GM12878 (cell line): Measurements from ENCODE around the gene CYP27A1. TPM values are rescaled to one million over a fixed set of nuclear protein-coding genes. Genes with fewer than 3 reads are reported as not detected.

Experiments used
- ATAC-seq: fragments of 200-7000 bp; cut with Tn5 transposase; 3 replicates; pipeline ENCODE4 v1.9.1; 2020; ENCODE audit warnings: mild to moderate bottlenecking, moderate library complexity
- BruUV-seq: library from RNA; stranded (reverse); fragments of 400-500 nt; replicated peaks from 2 replicates; lab custom pipeline; 2021; lab: Mats Ljungman, UMichigan
- CTCF ChIA-PET: fragments of 300-600 bp; sonication (Branson Sonifier 250); formaldehyde crosslinking; extraction: SDS; loops from one replicate; lab custom pipeline; 2021; ENCODE audit warnings: inconsistent platforms; lab: Yijun Ruan, JAX
- POLR2A ChIA-PET: fragments of 350-600 bp; formaldehyde crosslinking; extraction: SDS; loops from one replicate; lab custom pipeline; 2021; ENCODE audit warnings: inconsistent platforms; lab: Charles Lee
- RAD21 ChIA-PET: fragments of 300-600 bp; sonication (Branson Sonifier 250); formaldehyde crosslinking; loops from one replicate; lab custom pipeline; 2023; ENCODE audit warnings: antibody characterized with exemption; ENCODE audit not compliant: unreplicated experiment; lab: Charles Lee
- SMC1A ChIA-PET: fragments of 300-600 bp; sonication (Branson Sonifier 250); formaldehyde crosslinking; loops from one replicate; lab custom pipeline; 2023; ENCODE audit not compliant: unreplicated experiment, uncharacterized antibody; lab: Charles Lee
- DNase-seq: peaks from one replicate; pipeline ENCODE4 v3.0.0-alpha.2; 2011; ENCODE audit warnings: low read depth, low spot score
- FAIRE-seq: peaks from 3 replicates; lab custom pipeline; 2011; peaks lifted over from hg19 to GRCh38; lab: Jason Lieb, UNC
- H2AFZ ChIP-seq: 2 replicates; pipeline ENCODE4 v1.6.0; 2011; ENCODE audit warnings: low read depth, low read length, control low read depth; ENCODE audit not compliant: control insufficient read depth
- H3K27ac ChIP-seq: 2 replicates; pipeline ENCODE4 v1.5.1; 2011; ENCODE audit warnings: control low read depth; ENCODE audit not compliant: control insufficient read depth, insufficient read depth
- H3K27me3 ChIP-seq, 2 experiments: replicated peaks in 1 of 2; 2 replicates each; pipeline versions ENCODE4 v1.6.0 to v1.6.1; 2011; ENCODE audit warnings: low read length in 1 of 2; ENCODE audit not compliant: control insufficient read depth in 2 of 2, insufficient read depth in 2 of 2
- H3K36me3 ChIP-seq, 2 experiments: 2 replicates each; pipeline ENCODE4 v1.5.1; 2011; ENCODE audit warnings: low read length in 1 of 2; ENCODE audit not compliant: control insufficient read depth in 2 of 2, insufficient read depth in 2 of 2
- H3K4me1 ChIP-seq: 2 replicates; pipeline ENCODE4 v1.6.1; 2011; ENCODE audit warnings: mild to moderate bottlenecking, low read length, moderate library complexity, mixed read lengths; ENCODE audit not compliant: control insufficient read depth, insufficient read depth
- H3K4me2 ChIP-seq: 2 replicates; pipeline ENCODE4 v1.6.0; 2011; ENCODE audit warnings: control low read depth; ENCODE audit not compliant: control insufficient read depth, insufficient read depth
- H3K4me3 ChIP-seq: fragments of 200-600 bp; sonication (generic); 2 replicates; pipeline ENCODE4 v1.5.1; 2016
- H3K79me2 ChIP-seq: 2 replicates; pipeline ENCODE4 v1.6.0; 2011; ENCODE audit warnings: low read length; ENCODE audit not compliant: control insufficient read depth, insufficient read depth
- H3K9ac ChIP-seq: 2 replicates; pipeline ENCODE4 v1.8.0; 2011; ENCODE audit warnings: low read length, control low read depth, mixed read lengths; ENCODE audit not compliant: control insufficient read depth, insufficient read depth
- H3K9me3 ChIP-seq: replicated peaks from 3 replicates; pipeline ENCODE4 v1.5.1; 2011; ENCODE audit warnings: mild to moderate bottlenecking, low read length; ENCODE audit not compliant: control insufficient read depth, insufficient read depth
- H4K20me1 ChIP-seq: 2 replicates; pipeline ENCODE4 v1.6.0; 2011; ENCODE audit not compliant: control insufficient read depth, insufficient read depth
- CBX5 ChIP-seq: sonication (generic); IDR thresholded peaks from 2 replicates; pipeline ENCODE4 v1.6.1; 2016; ENCODE audit warnings: low read depth, moderate library complexity, mild to moderate bottlenecking, inconsistent platforms
- ELK1 ChIP-seq: IDR thresholded peaks from 2 replicates; pipeline ENCODE4 v1.6.1; 2012; ENCODE audit warnings: low read depth, low read length, improper control_type of control experiment
- FOS ChIP-seq: IDR thresholded peaks from 3 replicates; pipeline ENCODE4 v1.6.1; 2011; ENCODE audit warnings: borderline replicate concordance; ENCODE audit not compliant: insufficient read length; ENCODE audit errors: extremely low read depth
- GABPA ChIP-seq: IDR thresholded peaks from 2 replicates; pipeline ENCODE4 v1.6.1; 2014; ENCODE audit warnings: antibody characterized with exemption, low read depth, mild to moderate bottlenecking, inconsistent platforms
- GATAD2B ChIP-seq: fragments of 450-650 bp; conservative IDR thresholded peaks from 2 replicates; pipeline ENCODE4 v1.6.1; 2017; ENCODE audit warnings: low read depth, mild to moderate bottlenecking, moderate library complexity
- HSF1 ChIP-seq: fragments of 150-350 bp; IDR thresholded peaks from 2 replicates; pipeline ENCODE4 v1.6.1; 2014; ENCODE audit warnings: mild to moderate bottlenecking, low read depth, low read length
- IKZF1 ChIP-seq: fragments of 450-650 bp; conservative IDR thresholded peaks from 2 replicates; pipeline ENCODE4 v1.6.1; 2017; ENCODE audit warnings: antibody characterized with exemption, mild to moderate bottlenecking
- NR2C1 ChIP-seq: fragments of 450-650 bp; IDR thresholded peaks from 2 replicates; pipeline ENCODE4 v1.6.1; 2017; ENCODE audit warnings: antibody characterized with exemption, mild to moderate bottlenecking, moderate library complexity
- PAX5 ChIP-seq: IDR thresholded peaks from 2 replicates; pipeline ENCODE4 v1.6.1; 2011; ENCODE audit warnings: low read depth, low read length, borderline replicate concordance
- PKNOX1 ChIP-seq: fragments of 450-650 bp; IDR thresholded peaks from 2 replicates; pipeline ENCODE4 v1.6.1; 2016; ENCODE audit warnings: mild to moderate bottlenecking
- RUNX3 ChIP-seq: IDR thresholded peaks from 2 replicates; pipeline ENCODE4 v1.6.1; 2012; ENCODE audit warnings: low read length, inconsistent platforms
- SIX5 ChIP-seq: IDR thresholded peaks from 2 replicates; pipeline ENCODE4 v1.6.1; 2011; ENCODE audit warnings: mild to moderate bottlenecking, low read depth, low read length, moderate library complexity; ENCODE audit not compliant: severe bottlenecking
- ZNF622 ChIP-seq: fragments of 450-650 bp; IDR thresholded peaks from 2 replicates; pipeline ENCODE4 v1.6.1; 2017; ENCODE audit warnings: mild to moderate bottlenecking, inconsistent platforms
- WGBS: methylation state at CpG from one replicate; pipeline ENCODE4 v1.1.6; 2016; ENCODE audit warnings: low lambda C conversion rate; ENCODE audit not compliant: insufficient replicate concordance, insufficient coverage; ENCODE audit errors: missing lambda C conversion rate; 5-methylcytosine and 5-hydroxymethylcytosine counted together
- in situ Hi-C: fragments of 300-500 bp; cut with MboI; formaldehyde crosslinking; loops from 9 replicates; pipeline ENCODE4 v1.14.3; 2018; ENCODE audit warnings: mixed read lengths
- intact Hi-C: fragments of 100-400 bp; cut with micrococcal nuclease; formaldehyde crosslinking; loops from one replicate; pipeline ENCODE4 v1.14.2; 2022; ENCODE audit not compliant: unreplicated experiment
- polyA plus RNA-seq, 11 experiments: library from polyadenylated mRNA; depleted of rRNA in 4 of 11; unstranded in 6 of 11; stranded (reverse) in 5 of 11; fragments of >200 nt; fragmentation: Nextera tagmentation in 4 of 11; fragmentation: Illumina TruSeq in 1 of 11; extraction: Ambion mirVana in 4 of 11; extraction: Trizol in 1 of 11; gene quantifications; 1 replicate in 1 of 11; 2 replicates in 10 of 11; pipeline versions ENCODE4 v1.2.1 to v1.2.3, GENCODE V29; 2011 to 2016; ENCODE audit warnings: inconsistent platforms in 2 of 11, missing spikeins in 2 of 11, low read depth in 1 of 11
- total RNA-seq, 4 experiments: library from RNA; depleted of rRNA in 3 of 4; stranded (reverse); fragments of >200 nt in 3 of 4; fragmentation: Illumina TruSeq in 1 of 4; extraction: Trizol in 1 of 4; gene quantifications; 2 replicates each; pipeline versions ENCODE4 v1.2.1 to v1.2.3, GENCODE V29; 2013 to 2021
- TF ChIP-seq, protein P1 (sequence below): IDR thresholded peaks from 2 replicates; pipeline ENCODE4 v1.6.1; 2011; ENCODE audit warnings: borderline replicate concordance, low read depth, mild to moderate bottlenecking, moderate library complexity, mixed read lengths, low read length; ENCODE audit not compliant: insufficient read depth; ENCODE audit errors: extremely low read length
- TF ChIP-seq, protein P2 (sequence below): fragments of 450-650 bp; IDR thresholded peaks from 2 replicates; pipeline ENCODE4 v1.6.1; 2014; ENCODE audit warnings: mild to moderate bottlenecking

The CYP27A1 gene
- total and polyA plus RNA-seq, 10 of the 15 experiments (the other 5 are each of a cell fraction or from before 2014, with no cell fraction given) = 0.11 to 0.72 (median 0.18) TPM; not detected in 2

- intact Hi-C loops = no loop called here
- no peak for DNase-seq
- SMC1A ChIA-PET = interaction anchor here (1.2 kb wide), 1 partner anchor 15 kb away, joined by 5 read pairs; no protein-coding TSS in a partner anchor
- no TSS peak for BruUV-seq
- TF ChIP-seq, protein P1, sequence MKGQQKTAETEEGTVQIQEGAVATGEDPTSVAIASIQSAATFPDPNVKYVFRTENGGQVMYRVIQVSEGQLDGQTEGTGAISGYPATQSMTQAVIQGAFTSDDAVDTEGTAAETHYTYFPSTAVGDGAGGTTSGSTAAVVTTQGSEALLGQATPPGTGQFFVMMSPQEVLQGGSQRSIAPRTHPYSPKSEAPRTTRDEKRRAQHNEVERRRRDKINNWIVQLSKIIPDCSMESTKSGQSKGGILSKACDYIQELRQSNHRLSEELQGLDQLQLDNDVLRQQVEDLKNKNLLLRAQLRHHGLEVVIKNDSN = no peak
- TF ChIP-seq ZNF622 = no peak
- TF ChIP-seq GATAD2B = no peak
- no peak for TF ChIP-seq PKNOX1
- TF ChIP-seq RUNX3 = no peak
- no peak for TF ChIP-seq ELK1
- TF ChIP-seq GABPA = no peak
- TF ChIP-seq PAX5 = no peak
- TF ChIP-seq FOS = no peak
- TF ChIP-seq IKZF1 = no peak
- TF ChIP-seq CBX5 = no peak
- no peak for TF ChIP-seq NR2C1
- no peak for TF ChIP-seq HSF1
- no peak for TF ChIP-seq SIX5
- TF ChIP-seq, protein P2, sequence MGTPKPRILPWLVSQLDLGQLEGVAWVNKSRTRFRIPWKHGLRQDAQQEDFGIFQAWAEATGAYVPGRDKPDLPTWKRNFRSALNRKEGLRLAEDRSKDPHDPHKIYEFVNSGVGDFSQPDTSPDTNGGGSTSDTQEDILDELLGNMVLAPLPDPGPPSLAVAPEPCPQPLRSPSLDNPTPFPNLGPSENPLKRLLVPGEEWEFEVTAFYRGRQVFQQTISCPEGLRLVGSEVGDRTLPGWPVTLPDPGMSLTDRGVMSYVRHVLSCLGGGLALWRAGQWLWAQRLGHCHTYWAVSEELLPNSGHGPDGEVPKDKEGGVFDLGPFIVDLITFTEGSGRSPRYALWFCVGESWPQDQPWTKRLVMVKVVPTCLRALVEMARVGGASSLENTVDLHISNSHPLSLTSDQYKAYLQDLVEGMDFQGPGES = no peak
- no peaks in the 10 kb centered on the region for H3K79me2 ChIP-seq
- no peak overlapping the region for H2AFZ ChIP-seq
- H4K20me1 ChIP-seq = no peaks in the 10 kb centered on the region
- POLR2A ChIA-PET = no interaction called here
- CTCF ChIA-PET = no interaction called here
- in situ Hi-C loops = no loop called here
- no peak overlapping the region for H3K4me2 ChIP-seq
- no peak for ATAC-seq
- H3K4me3 ChIP-seq = no peak overlapping the region
- H3K27me3 ChIP-seq = peaks cover 0 to 7% of the 10 kb centered on the region in 2 experiments; a peak in 3 of 4 replicates
- H3K4me1 ChIP-seq = no peaks in the 10 kb centered on the region
- H3K27ac ChIP-seq = no peak overlapping the region
- no peaks in the 10 kb centered on the region for H3K9me3 ChIP-seq
- no peaks in the 10 kb centered on the region for H3K36me3 ChIP-seq
- 33% methylated on average over 3 of the region's 3 CpGs for WGBS
- RAD21 ChIA-PET = no interaction called here
- H3K9ac ChIP-seq = no peak overlapping the region
- no peak for FAIRE-seq
Observed at GRCh38 chr2:218832081-218832480, 50.1 kb downstream of the CYP27A1 start.
